HG03159 (cell line): Measurements from ENCODE around the gene KCNK7.
A peak's percentile ranks its signal among the peaks of the same experiment; 100 is the strongest.
"Not testable (repeated sequence)": the region's sequence is repeated elsewhere in the genome, so short reads cannot be mapped to it uniquely, and the experiment has no call there.

ENCODE experiments used
- ATAC-seq: cut with Tn5 transposase; IDR thresholded peaks from one replicate; pipeline ENCODE4 v1.9.1; 2021; ENCODE audit warnings: mild to moderate bottlenecking, moderate library complexity; ENCODE audit not compliant: unreplicated experiment

KCNK7 gene

GRCh38 chr11:65574811-65575567 is 20.6 kb downstream of the KCNK7 start:
- no peak for ATAC-seq

GRCh38 chr11:65574109-65574810 is 21.3 kb downstream of the KCNK7 start:
- peak; percentile 37 for ATAC-seq

GRCh38 chr11:65573391-65574079 is 22.1 kb downstream of the KCNK7 start:
- ATAC-seq: no peak

GRCh38 chr11:65572356-65573051 is 23.1 kb downstream of the KCNK7 start, which contains the start of gene FAM89B:
Gene FAM89B (plus strand): TSS chr11:65572538. CDS start chr11:65572670, 132 bp downstream.
- ATAC-seq: no peak

GRCh38 chr11:65571940-65572339 is 23.7 kb downstream of the KCNK7 start:
- no peak for ATAC-seq

GRCh38 chr11:65571420-65571819 is 24.2 kb downstream of the KCNK7 start:
- ATAC-seq: no peak

GRCh38 chr11:65569973-65570918 is 25.4 kb downstream of the KCNK7 start, which contains the start of gene ZNRD2:
Gene ZNRD2 (plus strand): TSS chr11:65570477. CDS start chr11:65570492, 15 bp downstream.
- peak; percentile 55 for ATAC-seq

GRCh38 chr11:65569164-65569972 is 26.2 kb downstream of the KCNK7 start:
- no peak for ATAC-seq

GRCh38 chr11:65565624-65566453 is 29.8 kb downstream of the KCNK7 start:
- ATAC-seq: no peak

GRCh38 chr11:65564879-65565559 is 30.6 kb downstream of the KCNK7 start:
- ATAC-seq: not testable (repeated sequence)

- ATAC-seq: no peak
Observed at GRCh38 chr11:65563601-65564000, 32.0 kb downstream of the KCNK7 start.

- no peak for ATAC-seq
Observed at GRCh38 chr11:65562788-65563187, 32.8 kb downstream of the KCNK7 start.

- ATAC-seq: no peak
Observed at GRCh38 chr11:65562020-65562419, 33.6 kb downstream of the KCNK7 start.

- no peak for ATAC-seq
Observed at GRCh38 chr11:65560555-65561418, 34.8 kb downstream of the KCNK7 start.

GRCh38 chr11:65559951-65560537 is 35.6 kb downstream of the KCNK7 start:
- ATAC-seq: no peak

GRCh38 chr11:65559535-65559934 is 36.1 kb downstream of the KCNK7 start:
- no peak for ATAC-seq
